ENCODE results near the gene IVL. TPM values are rescaled to one million over a fixed set of nuclear protein-coding genes. Genes with fewer than 3 reads are reported as not detected.

IVL gene
- total and polyA plus RNA-seq, 2 donors from 2014 or later, result not detected

GRCh38 chr1:152880907-152881306 is 27.4 kb upstream of the IVL start:
- no peak for DNase-seq
- H3K9ac ChIP-seq (ENCODE audit: low read length in 3 of 3), result no peak overlapping the region
- H3K36me3 ChIP-seq (ENCODE audit: control insufficient read depth in 2 of 3, insufficient read depth in 3 of 3, low read length in 3 of 3), result no peaks in the 10 kb centered on the region
- H3K4me3 ChIP-seq (ENCODE audit: low read length in 3 of 3), result no peak overlapping the region
- H3K27ac ChIP-seq (ENCODE audit: low read depth in 2 of 2, low read length in 2 of 2), result no peak overlapping the region
- intact Hi-C loops (cut with DNase I), result no loop called here
- FAIRE-seq, result no peak
- no peak for TF ChIP-seq CTCF (IDR thresholded peaks at IDR 0.05; ENCODE audit: borderline replicate concordance, extremely low read depth, insufficient read depth)
- H3K9me3 ChIP-seq (ENCODE audit: control insufficient read depth in 2 of 3, insufficient read depth in 1 of 3, low read length in 3 of 3), result no peaks in the 10 kb centered on the region
- no peaks in the 10 kb centered on the region for H3K4me1 ChIP-seq (ENCODE audit: control insufficient read depth in 2 of 3, insufficient read depth in 2 of 3, low read depth in 1 of 3, low read length in 3 of 3)
- no peaks in the 10 kb centered on the region for H3K27me3 ChIP-seq (ENCODE audit: control insufficient read depth, insufficient read depth, low read length)

DNA sequence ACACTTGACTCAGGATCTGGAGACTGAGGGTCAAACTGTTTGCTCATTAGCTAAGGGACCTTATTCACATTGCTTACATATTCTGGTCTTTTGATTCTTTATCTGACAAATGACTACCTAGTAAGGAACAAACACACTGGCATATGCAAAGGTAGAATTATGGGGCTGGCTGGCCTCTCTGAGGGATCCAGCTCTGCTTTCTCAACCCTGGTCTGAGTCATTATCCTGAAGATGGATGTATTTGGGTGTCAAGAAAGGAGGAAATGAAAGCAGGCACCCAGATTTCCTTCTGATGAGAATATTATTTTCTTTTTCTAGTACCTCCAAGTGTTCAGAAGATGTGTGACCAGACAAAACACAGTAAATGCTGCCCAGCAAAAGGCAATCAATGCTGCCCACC is 24.3 kb upstream of the IVL start:
- intact Hi-C loops (cut with DNase I), result no loop called here

GRCh38 chr1:152884506-152884905 is 23.8 kb upstream of the IVL start:
- no peaks in the 10 kb centered on the region for H3K4me1 ChIP-seq (ENCODE audit: control insufficient read depth in 2 of 3, insufficient read depth in 2 of 3, low read depth in 1 of 3, low read length in 3 of 3)
- no peak for TF ChIP-seq CTCF (IDR thresholded peaks at IDR 0.05; ENCODE audit: borderline replicate concordance, extremely low read depth, insufficient read depth)
- DNase-seq (no peak), FAIRE-seq (no peak)
- no peak overlapping the region for H3K27ac ChIP-seq (ENCODE audit: low read depth in 2 of 2, low read length in 2 of 2)
- intact Hi-C loops (cut with DNase I), result no loop called here
- H3K9ac ChIP-seq (ENCODE audit: low read length in 3 of 3), result no peak overlapping the region
- no peak overlapping the region for H3K4me3 ChIP-seq (ENCODE audit: low read length in 3 of 3)
- H3K9me3 ChIP-seq (ENCODE audit: control insufficient read depth in 2 of 3, insufficient read depth in 1 of 3, low read length in 3 of 3), result no peaks in the 10 kb centered on the region
- no peaks in the 10 kb centered on the region for H3K27me3 ChIP-seq (ENCODE audit: control insufficient read depth, insufficient read depth, low read length)
- no peaks in the 10 kb centered on the region for H3K36me3 ChIP-seq (ENCODE audit: control insufficient read depth in 2 of 3, insufficient read depth in 3 of 3, low read length in 3 of 3)

More for the DNA sequence above, 24.3 kb upstream of the IVL start:
- DNase-seq (no peak), FAIRE-seq (no peak)
- no peak for TF ChIP-seq CTCF (IDR thresholded peaks at IDR 0.05; ENCODE audit: borderline replicate concordance, extremely low read depth, insufficient read depth)
- Histone ChIP-seq H3K27ac (ENCODE audit: low read depth in 2 of 2, low read length in 2 of 2) (no peak overlapping the region), H3K4me3 (ENCODE audit: low read length in 3 of 3) (no peak overlapping the region), H3K9me3 (ENCODE audit: control insufficient read depth in 2 of 3, insufficient read depth in 1 of 3, low read length in 3 of 3) (no peaks in the 10 kb centered on the region), H3K36me3 (ENCODE audit: control insufficient read depth in 2 of 3, insufficient read depth in 3 of 3, low read length in 3 of 3) (no peaks in the 10 kb centered on the region), H3K9ac (ENCODE audit: low read length in 3 of 3) (no peak overlapping the region), H3K27me3 (ENCODE audit: control insufficient read depth, insufficient read depth, low read length) (no peaks in the 10 kb centered on the region), H3K4me1 (ENCODE audit: control insufficient read depth in 2 of 3, insufficient read depth in 2 of 3, low read depth in 1 of 3, low read length in 3 of 3) (no peaks in the 10 kb centered on the region)

DNA sequence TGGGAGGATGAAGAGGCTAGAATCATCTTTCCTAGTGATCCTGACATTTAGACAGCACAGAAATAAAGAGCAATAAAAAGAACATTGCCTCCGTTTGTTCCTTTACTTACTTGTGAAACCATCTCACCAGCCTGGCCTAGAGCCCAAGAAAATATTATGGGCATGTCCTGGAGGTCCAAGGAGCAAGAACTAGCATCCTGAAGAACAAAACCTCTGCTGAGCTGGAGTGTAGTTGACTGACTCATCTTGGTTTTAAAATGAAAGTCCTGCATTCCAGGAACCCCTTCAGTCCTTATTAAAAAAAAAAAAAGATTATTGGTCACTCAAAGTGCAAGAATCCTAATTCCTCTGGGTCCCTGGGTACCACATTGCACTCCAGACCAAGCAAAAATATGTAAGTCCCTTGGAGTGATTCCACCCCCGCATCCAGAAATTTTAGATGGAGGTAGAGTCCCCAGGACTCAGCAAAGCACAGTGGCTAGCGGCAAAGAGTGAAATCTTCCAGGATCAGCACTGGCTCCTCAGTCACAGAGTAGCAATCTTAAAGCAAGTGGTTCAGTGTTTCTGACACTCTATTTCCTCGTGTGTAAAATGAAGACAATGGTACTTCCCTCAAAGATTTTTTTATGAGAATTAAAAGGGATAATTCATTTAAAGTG is 23.3 kb upstream of the IVL start:
- intact Hi-C loops (cut with DNase I), result no loop called here
- Histone ChIP-seq H3K27ac (ENCODE audit: low read depth in 2 of 2, low read length in 2 of 2) (no peak overlapping the region), H3K9me3 (ENCODE audit: control insufficient read depth in 2 of 3, insufficient read depth in 1 of 3, low read length in 3 of 3) (no peaks in the 10 kb centered on the region), H3K27me3 (ENCODE audit: control insufficient read depth, insufficient read depth, low read length) (no peaks in the 10 kb centered on the region), H3K4me3 (ENCODE audit: low read length in 3 of 3) (no peak overlapping the region), H3K36me3 (ENCODE audit: control insufficient read depth in 2 of 3, insufficient read depth in 3 of 3, low read length in 3 of 3) (no peaks in the 10 kb centered on the region), H3K9ac (ENCODE audit: low read length in 3 of 3) (no peak overlapping the region), H3K4me1 (ENCODE audit: control insufficient read depth in 2 of 3, insufficient read depth in 2 of 3, low read depth in 1 of 3, low read length in 3 of 3) (no peaks in the 10 kb centered on the region)
- FAIRE-seq (no peak), DNase-seq (no peak)
- TF ChIP-seq CTCF (IDR thresholded peaks at IDR 0.05; ENCODE audit: borderline replicate concordance, extremely low read depth, insufficient read depth), result no peak
